Dedifferentiated amniotic fluid mesenchymal stem cell (primary cell): ENCODE data around the gene MIGA2.
"Not testable (repeated sequence)": the region's sequence is repeated elsewhere in the genome, so short reads cannot be mapped to it uniquely, and the experiment has no call there.

Experiments used
- DNase-seq: peaks from one replicate; pipeline ENCODE4 v3.0.0-alpha.2; 2016; ENCODE audit errors: extremely low spot score

Gene MIGA2

DNA sequence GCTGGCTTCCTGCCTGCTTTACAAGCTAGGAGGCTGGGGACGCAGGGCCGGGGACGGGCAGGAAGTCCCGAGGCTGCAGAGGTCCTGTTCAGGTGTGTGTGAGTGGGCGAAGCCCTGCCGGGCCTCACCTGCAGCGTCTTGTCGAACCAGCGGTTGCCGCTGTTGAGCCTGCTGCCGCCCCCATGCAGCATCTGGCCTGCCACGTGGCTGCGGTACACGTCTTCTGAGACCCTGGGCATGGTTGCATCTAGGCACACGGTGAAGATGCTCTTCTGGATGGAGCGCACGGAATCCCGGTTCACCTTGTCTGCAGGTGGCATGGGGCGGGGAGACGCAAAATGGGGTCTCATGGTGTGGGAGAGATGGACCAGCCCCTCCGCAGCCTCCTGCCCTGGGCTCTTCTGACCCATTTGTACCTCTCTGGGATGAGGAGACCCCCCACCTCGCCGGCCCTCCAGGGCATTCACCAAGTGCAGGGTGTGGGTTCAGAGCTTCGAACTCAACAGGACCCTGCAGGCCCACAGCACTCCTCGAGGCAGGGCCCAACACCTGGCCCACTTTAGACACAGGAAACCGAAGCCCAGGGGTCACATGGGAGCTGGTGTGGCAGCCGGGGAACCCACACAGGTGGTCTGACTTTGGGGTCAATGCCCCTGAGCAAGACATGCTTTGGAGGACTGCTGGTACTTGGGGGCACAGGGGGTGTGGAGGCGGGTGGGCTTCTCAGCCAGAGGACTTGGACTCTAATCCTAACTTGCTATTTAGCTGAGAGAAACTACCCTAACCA is 64.2 kb downstream of the MIGA2 start:
- no peak for DNase-seq

DNA sequence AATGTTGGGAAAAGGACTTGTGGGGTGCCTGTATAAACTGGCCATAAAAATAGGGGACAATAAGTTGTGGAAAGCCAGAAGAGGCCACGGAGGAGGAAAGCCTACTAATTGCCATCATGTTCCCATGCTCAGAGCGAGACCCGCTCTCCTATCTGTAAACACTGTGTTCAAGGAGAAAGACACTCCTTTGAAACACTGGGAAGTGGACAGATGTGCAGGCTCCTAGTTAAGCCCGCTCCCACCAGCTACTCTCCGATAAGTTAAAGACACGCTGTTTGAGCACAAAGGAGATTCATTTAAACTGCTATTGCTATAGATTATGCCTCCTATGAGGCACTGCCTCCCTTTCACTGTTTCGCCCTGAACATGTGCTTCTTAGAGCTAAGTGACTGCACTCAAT is 64.9 kb downstream of the MIGA2 start:
- no peak for DNase-seq

DNA sequence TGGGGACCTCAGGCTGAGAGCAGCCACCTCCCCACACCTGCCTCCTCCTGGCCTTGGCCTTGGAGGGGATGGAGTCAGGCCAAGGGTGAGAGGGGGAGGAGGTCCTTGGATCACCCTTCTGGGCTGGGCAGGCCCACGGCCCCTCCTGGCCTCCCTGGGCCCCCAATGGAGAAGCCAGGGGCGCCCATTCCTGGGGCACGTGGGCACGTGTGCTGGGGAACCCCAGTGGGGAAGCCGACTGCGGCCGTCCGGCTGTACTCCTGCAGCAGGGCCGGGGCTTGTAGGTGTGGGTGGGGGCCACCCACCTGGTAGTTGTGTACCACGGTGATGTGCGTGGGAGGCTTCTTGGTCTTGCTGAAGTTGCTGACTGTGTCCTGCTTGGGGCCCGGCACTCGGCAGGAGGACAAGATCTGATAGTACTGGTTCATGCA is 65.7 kb downstream of the MIGA2 start:
- no peak for DNase-seq

DNA sequence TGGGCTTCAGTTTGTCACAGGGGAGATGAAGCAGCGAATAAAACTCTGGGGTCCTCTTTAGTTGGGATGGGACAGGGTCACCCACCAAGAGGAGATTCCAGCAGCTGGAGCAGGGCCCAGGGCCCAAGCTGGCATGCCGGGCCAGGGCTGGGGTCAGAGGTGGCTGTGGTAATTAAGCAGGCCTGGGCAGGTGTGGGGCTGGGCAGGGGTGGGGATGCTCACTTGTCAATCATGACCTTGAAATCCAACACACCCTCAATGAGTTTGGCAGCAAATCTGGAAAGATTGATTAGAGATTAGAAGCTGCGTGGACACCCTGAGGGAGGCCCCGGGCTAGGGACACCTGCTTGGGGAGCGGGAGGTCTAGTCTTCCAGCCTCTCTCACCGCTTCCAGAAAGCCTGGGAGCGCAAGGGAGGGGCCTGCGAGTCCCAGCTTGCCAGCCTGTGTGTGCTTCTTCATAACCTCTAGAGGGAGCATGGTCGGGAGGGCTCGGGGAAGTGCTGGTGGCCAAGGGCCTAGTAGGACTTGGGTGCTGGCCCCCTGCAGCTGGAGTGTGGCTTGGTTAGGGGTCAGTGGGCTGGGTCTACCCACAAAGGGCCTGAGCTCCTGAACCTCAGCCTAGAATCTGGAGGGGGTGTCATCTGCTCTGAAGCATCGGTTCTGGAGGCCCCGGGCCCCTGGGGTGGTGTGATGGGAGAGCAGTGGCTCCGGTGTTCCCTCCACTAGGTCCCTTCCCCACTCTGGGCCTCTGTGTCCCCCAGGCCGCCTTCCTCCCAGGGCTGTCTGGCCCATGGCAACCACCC is 66.6 kb downstream of the MIGA2 start:
- DNase-seq, result no peak

DNA sequence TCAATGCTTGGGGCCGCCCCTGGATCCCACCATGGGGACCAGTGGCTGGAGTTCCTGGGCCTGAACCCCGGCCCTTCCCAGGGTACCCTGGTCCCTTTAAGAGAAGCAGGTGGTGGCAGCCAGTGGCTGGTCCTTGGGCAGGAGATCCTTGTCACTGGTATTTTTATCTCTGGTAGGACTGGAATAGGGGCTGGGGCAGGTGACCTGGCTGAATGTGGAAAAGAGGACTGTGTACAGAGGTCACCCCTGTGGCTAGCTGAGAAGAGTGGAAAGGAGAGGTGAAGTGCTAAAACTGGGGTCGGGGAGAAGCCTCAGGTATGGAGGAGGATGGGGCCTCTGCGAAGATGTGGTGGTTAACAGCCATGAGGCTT is 67.2 kb downstream of the MIGA2 start:
- no peak for DNase-seq

DNA sequence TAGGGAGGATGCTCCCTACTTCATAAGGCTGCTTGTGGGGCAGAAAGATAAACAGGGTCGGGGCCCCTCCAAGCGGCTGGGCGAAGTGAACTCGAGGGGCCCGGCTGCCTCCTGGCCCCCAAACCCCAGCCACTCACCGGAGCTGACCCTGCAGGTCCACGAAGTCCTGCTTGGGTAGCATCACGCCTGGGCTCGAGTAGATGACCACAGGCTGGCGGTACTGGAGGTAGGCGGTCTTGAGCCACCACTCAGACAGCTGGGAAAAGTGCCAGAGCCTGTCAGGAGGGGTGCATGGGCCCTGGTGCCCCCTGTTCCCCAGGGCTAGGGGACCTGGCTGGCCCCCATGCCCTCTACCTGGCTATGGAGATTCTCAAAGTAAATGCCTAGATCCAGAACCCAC is 67.6 kb downstream of the MIGA2 start:
- no peak for DNase-seq

DNA sequence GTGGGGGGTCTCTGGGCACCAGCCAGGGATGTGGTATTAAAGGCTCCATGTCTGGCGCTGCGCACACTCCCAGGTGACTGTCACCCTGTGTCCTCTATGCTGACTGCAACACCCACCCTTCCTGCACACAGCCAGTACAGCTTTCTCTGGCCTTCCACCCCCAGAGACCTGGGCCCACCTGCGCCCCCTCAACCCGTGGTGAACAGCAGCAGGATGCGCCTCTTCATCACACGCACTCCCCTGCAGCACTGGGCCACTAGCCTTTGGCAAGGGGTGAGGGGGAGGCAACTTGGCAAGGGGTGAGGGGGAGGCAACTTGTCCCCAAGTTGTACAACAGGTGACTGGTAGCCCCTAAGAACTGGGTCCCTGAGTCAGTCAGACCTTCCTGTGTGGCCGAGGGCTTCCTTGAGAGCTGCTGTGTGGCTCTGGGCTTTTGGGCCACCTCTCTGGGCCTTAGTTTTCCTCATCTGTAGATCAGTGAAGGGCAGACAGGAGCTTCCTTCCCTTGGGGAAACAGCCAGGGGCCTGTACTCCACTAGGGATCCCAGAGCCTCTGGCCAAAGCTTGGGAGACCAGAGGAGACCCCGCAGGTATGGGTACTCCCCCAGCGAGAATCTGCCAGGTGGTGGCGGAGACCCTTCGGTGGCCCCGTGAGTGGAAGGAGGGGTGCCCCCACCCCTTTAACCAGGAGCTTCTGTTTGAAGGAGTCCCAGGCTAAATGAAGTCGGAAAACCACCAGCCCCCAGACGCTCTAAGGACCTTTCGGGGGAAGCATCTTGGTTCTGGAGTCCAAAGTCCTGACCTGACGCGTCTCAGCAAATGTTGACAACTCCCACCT is 69.7 kb downstream of the MIGA2 start:
- no peak for DNase-seq

DNA sequence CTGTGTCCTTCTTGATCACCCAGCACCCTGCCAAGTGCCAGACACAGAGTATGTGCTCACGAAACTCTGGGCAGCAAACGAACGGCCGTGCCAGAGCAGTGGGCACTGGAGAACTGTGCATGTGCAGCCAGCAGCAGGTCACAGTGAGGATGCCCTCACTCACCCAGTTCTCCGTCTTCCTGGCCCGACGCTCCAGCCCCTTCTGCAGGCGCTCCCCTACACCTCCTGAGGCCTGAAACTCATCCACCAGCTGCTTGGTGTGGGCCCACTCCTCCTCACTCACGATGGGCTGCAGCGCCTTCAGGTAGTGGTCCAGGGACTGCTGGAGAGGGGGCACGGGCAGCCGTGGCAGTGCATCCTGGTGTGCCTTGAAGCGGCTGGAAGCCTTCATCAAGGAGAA is 71.2 kb downstream of the MIGA2 start:
- DNase-seq, result no peak

DNA sequence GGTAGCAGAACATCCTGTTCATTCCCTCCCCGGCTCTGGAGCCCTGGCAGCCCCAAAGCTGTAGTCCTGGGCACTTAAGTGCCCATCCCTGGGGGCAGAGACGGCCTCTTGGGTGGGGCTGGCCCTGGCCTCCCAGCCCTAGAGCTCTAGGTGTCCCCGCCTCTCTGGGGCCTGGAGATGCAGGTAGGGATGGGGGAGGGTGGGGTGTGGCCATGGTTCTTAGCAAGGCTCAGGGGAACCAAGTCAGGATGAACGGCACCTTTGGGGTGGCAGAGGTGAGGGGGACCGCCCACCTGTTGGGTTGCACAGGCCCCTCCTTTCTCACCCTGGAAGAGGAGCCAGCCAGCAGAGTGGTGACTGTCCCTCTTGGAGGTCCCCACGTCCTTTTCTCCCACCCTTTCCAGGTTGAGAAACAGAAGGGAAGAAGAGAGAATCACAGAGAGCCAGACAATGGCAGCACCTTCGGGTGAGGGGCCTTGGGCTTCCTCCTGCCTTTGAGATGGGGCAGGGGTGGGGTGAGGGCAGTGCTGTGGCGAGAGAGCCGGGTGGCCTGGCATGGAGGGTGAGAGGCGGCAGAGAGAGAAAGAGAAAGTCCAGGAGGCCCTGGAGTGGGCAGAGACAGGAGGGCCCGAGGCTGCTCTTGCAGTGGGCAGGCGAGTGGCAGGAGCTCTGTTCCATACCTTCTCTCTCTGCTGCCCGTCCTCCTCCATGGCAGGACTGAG is 71.8 kb downstream of the MIGA2 start:
- no peak for DNase-seq

DNA sequence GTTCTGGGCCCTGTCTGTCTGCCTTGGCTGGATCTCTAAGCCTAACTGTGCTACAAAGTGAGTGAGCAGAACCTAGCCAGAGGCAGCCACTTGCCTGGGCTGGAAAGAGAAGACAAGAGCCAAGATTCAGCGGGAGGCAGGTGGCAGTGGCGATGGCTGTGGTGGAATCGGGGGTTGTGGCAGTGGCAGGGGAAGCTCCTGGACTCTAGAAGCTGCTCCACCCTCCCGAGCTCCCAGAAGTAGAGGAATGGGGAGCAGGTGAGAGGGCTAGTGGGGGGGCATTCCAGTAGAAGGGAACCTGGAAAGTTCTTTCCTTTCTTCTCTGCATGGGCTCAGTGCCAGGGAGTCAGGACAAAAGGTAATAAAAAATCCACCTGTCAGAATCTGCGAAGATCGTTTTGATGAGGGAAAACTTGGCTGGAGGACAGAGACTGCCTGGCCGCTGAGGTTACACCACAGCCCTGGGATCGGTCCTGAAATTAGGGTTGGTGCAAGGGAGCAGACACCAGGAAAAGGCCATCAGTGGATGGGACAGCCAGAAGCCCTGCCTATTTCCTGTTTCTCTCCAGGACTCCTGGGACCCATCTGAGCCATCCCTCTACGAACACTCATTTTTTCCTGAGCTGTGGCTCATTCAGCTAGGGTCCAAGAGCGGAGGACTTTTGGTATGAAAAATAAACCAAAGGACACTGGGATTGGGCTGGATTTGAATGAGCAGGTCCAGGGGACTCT is 72.5 kb downstream of the MIGA2 start:
- no peak for DNase-seq

DNA sequence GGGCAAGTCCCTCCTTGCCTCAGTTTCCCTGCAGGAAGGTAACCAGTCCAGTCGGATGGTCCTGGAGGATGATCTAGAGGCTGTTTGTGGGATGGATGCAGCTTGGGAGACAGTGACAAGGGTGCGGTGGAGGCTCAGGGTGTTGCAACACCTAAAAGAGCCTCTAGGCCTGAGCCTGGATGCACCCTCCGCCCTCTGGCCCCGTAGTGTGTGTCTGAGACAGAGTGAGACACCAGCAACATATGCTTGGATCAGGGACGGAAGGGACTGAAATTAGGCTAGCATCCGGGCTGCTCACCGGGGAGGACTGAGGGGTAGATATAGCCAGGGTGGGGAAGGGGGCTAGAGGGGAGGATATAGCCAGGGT is 73.1 kb downstream of the MIGA2 start:
- no peak for DNase-seq

DNA sequence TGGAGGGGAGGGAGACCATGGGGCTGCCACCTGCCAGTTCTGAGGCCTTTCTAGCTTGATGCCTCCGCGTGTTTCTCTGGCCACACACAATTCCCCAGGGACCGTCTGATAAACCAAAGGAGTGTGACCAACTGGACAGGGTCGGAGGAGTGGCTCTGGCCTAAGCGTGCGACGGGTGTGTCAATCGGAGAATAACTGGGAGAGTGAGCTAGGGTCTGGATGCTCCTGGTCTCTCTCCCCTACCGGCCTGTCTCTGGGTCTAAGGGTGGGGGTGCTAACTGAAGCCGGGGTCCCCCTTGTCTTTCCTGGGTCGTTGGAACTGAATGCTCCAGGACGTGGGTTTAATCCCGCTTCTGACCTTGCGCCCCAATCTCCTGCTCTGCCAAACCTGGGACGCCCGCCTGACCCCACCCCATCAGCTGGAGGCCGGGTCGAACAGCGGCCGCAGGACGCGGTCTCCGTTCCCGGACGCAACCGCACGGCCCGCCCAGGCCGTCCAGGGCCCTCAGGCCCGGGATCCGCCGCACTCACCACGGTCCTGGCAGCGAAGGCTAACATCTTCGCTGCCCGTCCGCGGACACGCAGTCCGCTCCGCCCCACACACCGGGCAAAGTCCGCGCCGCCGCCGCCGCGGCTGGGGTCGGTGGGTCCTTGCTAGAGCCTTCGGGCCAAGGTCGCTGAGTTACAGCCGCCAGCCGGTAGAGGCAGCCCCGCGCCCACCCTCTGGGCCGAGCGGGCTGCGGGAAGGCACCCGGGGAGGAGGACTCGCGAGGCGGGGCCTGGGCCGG is 73.7 kb downstream of the MIGA2 start:
- DNase-seq, result peak; percentile 21

DNA sequence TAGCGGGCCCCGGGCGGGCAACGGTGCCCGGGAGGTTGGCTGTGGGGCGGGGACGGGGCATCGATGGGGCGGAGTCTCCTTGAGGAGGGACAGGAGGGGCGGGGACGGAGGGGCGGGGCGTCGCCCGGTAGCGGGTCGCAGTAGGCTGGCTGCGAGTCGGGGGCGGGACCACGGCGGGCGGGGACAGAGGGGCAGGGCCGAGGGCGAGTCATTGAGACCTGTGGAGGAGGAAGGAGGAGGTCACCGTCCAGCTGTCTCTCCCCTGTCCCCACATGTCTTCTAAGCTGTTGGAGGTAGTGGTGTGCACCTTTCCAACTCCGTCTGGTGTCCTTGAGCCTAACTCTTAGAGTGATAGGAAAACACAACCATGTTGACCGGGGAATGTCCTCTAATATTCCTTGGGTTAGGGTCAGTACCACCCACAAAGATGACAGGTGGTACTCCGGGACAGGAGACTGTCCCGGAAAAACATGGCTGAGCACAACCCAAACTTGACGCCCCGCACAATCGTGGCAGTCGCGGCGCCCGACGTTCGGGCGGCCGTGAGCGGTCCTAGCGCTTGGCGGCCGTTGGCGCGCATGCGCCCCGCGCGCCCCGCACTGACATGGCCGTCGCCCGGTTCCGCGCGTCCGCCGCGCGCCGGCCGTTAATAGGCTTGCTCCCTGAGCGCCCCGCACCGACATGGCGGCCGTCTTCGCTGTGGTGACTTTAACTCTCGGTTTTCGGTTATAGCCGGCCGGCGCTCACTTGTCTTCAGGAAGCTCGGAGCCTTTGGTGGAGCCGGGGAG is 74.5 kb downstream of the MIGA2 start, which contains the start of the genes CRAT and PTPA:
CRAT (minus strand) TSS at position 54 of the 788 bp plus-strand sequence. CDS start 284 bp downstream, outside the sequence.
PTPA (plus strand) TSS at position 676 of the 788 bp plus-strand sequence. CDS start 186 bp downstream, outside the sequence.
- peak; percentile 85 for DNase-seq

DNA sequence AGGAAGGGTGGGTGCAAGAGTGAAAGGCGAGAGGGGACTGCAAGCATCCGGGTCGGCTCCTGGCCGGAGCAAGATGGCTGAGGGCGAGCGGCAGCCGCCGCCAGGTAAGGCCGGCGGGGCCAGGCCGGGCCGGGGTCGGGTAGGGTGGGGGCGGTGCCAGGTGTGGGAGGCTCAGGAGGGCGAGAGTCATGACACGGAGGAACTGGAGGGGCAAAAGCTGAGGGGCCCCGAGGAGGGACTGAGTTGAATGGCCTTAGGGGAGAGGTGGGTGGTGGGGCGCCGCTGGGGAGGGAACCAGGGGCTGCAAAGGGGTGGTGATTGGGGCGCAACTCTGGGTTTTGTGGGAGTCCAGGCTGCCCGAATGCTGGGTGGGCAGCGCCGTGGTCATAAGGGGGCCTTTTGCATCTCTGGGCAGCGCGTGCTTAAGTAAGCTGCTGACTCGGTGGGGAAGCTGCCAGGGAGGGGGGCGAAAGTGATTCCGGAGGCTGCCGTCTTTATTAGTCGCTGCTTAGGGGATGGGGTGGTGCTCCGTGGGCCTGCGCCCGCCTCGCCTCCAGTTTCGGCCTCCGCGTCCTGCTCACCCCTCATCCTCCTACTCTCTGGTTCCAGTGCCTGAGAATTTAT is 75.2 kb downstream of the MIGA2 start:
- peak; percentile 15 for DNase-seq

DNA sequence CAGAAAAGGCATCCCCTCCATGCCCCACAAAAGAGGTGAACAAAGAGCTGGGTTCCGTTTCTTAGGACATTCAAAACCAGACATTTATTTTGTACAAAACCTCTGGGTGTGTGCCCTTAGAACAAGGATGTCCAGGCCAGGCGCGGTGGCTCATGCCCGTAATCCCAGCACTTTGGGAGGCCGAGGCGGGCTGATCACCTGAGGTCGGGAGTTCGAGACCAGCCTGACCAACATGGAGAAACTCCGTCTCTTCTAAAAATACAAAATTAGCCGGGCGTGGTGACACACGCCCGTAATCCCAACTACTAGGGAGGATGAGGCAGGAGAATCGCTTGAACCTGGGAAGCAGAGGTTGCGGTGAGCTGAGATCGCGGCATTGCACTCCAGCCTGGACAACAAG is 76.1 kb downstream of the MIGA2 start:
- DNase-seq, result not testable (repeated sequence)

DNA sequence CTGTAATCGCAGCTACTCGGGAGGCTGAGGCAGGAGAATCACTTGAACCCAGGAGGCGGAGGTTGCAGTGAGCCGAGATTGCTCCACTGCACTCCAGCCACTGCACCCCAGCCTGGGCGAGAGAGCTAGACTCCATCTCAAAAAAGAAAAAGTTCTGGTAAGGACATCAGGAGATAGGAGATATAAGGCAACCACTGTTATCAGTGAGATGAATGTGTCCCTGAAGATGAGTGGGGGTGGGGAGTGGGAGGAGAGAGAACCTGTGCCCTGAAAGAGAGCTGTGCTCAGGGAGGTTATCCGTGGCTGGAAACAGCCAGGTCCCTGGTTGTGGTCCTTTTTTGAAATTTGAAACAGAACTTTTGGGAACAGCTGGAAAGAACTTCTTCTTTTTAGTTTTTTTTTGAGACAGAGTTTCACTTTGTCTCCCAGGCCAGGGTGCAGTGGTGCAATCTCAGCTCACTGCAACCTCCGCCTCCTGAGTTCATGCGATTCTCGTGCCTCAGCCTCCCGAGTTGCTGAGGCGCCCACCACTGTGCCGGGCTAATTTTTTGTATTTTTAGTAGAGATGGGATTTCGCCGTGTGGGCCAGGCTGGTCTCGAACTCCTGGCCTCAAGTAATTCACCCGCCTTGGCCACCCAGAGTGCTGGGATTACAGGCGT is 77.3 kb downstream of the MIGA2 start:
- DNase-seq, result no peak

DNA sequence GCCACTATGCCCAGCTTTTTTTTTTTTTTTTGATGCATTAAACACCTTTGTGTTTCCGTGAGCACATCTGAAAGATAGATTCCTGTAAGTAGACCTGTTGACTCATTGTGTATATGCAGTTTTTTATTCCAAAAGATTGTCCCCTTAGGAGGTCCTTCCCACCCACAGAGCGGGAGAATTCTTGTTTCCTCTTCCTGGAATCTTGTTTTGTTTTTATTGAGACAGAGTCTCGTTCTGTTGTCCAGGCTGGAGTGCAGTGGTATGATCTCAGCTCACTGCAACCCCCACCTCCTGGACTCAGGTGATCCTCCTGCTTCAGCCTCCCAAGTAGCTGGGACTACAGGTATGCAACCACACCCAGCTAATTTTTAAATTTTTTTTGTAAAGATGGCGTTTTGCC is 82.4 kb downstream of the MIGA2 start:
- no peak for DNase-seq

DNA sequence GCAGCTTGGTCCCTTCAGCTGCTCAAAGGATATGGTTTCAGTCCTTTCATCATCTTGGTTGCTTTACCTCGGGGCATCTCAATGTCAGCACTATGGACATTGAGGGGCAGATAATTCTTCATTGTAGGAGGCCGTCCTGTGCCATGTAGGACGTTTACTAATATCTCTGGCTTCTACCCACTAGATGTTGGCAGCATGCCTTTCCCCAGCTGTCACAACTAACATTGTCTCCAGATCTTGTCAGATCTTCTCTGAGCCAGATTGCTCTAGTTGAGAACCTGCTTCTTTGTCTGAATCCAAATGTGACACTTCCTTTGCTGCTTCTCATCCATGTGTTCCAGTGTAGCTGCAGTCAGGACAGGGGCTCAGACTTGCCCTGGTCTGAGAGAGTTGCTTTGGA is 85.1 kb downstream of the MIGA2 start:
- DNase-seq, result no peak
